ENCODE results near the gene UNK.

DNA sequence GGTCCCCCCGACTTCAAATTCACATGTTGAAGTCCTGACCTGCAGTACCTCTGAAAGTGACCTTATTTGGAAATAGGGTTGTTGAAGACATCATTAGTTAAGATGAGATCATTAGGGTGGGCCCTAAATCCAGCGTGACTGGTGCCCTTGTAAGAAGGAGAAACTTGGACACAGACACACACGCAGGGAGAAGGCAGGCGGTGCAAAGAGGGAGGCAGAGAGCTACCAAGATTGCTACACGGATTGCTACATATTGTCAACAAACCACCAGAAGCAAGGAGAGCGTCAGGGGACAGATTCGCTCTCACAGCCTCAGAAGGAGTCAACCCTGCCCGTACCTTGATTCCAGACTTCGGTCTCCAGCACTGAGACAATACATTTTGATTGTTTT, 77.3 kb downstream of the UNK start:
- TF ChIP-seq ZC3H10 (CRISPR knock-in tag; IDR thresholded peaks at IDR 0.05) (no peak), ZNF70 (CRISPR knock-in tag; IDR thresholded peaks at IDR 0.05) (no peak), ESRRG (CRISPR knock-in tag; IDR thresholded peaks at IDR 0.05) (no peak), OSR1 (CRISPR knock-in tag; IDR thresholded peaks at IDR 0.05) (no peak), ZNF8 (CRISPR knock-in tag; IDR thresholded peaks at IDR 0.05) (no peak), CSDC2 (CRISPR knock-in tag; IDR thresholded peaks at IDR 0.05) (no peak)
- TF ChIP-seq, protein P1, sequence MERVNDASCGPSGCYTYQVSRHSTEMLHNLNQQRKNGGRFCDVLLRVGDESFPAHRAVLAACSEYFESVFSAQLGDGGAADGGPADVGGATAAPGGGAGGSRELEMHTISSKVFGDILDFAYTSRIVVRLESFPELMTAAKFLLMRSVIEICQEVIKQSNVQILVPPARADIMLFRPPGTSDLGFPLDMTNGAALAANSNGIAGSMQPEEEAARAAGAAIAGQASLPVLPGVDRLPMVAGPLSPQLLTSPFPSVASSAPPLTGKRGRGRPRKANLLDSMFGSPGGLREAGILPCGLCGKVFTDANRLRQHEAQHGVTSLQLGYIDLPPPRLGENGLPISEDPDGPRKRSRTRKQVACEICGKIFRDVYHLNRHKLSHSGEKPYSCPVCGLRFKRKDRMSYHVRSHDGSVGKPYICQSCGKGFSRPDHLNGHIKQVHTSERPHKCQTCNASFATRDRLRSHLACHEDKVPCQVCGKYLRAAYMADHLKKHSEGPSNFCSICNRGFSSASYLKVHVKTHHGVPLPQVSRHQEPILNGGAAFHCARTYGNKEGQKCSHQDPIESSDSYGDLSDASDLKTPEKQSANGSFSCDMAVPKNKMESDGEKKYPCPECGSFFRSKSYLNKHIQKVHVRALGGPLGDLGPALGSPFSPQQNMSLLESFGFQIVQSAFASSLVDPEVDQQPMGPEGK (CRISPR knock-in tag; IDR thresholded peaks at IDR 0.05; ENCODE audit: borderline replicate concordance): no peak
- TF ChIP-seq, protein P2, sequence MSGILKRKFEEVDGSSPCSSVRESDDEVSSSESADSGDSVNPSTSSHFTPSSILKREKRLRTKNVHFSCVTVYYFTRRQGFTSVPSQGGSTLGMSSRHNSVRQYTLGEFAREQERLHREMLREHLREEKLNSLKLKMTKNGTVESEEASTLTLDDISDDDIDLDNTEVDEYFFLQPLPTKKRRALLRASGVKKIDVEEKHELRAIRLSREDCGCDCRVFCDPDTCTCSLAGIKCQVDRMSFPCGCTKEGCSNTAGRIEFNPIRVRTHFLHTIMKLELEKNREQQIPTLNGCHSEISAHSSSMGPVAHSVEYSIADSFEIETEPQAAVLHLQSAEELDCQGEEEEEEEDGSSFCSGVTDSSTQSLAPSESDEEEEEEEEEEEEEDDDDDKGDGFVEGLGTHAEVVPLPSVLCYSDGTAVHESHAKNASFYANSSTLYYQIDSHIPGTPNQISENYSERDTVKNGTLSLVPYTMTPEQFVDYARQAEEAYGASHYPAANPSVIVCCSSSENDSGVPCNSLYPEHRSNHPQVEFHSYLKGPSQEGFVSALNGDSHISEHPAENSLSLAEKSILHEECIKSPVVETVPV (CRISPR knock-in tag; IDR thresholded peaks at IDR 0.05): no peak
- TF ChIP-seq, protein P3, sequence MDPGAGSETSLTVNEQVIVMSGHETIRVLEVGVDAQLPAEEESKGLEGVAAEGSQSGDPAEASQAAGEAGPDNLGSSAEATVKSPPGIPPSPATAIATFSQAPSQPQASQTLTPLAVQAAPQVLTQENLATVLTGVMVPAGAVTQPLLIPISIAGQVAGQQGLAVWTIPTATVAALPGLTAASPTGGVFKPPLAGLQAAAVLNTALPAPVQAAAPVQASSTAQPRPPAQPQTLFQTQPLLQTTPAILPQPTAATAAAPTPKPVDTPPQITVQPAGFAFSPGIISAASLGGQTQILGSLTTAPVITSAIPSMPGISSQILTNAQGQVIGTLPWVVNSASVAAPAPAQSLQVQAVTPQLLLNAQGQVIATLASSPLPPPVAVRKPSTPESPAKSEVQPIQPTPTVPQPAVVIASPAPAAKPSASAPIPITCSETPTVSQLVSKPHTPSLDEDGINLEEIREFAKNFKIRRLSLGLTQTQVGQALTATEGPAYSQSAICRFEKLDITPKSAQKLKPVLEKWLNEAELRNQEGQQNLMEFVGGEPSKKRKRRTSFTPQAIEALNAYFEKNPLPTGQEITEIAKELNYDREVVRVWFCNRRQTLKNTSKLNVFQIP (CRISPR knock-in tag; IDR thresholded peaks at IDR 0.05; ENCODE audit: borderline replicate concordance, low read depth): no peak

All from SK-N-SH treated with all-trans-retinoic acid at 6 μM for 48 hours (cell line).